ENCODE results near the gene SMYD5. TPM values are rescaled to one million over a fixed set of nuclear protein-coding genes. Genes with fewer than 3 reads are reported as not detected.

Gene SMYD5
- polyA plus RNA-seq, 3 donors, result 1.6 to 5.2 (median 1.7) TPM

- no peak for TF ChIP-seq CTCF (IDR thresholded peaks at IDR 0.05)
- H3K27me3 ChIP-seq (ENCODE audit: control insufficient read depth in 2 of 2, insufficient read depth in 2 of 2, low read length in 2 of 2), result peaks cover 6 to 16% of the 10 kb centered on the region in 2 donors
- H3K79me2 ChIP-seq (ENCODE audit: insufficient read depth, low read length), result no peaks in the 10 kb centered on the region
- no peak overlapping the region for H3K27ac ChIP-seq (ENCODE audit: low read depth in 1 of 2, low read length in 2 of 2)
- Mint-ChIP-seq H3K4me1 (peaks cover 5% of the 10 kb centered on the region), H3K27me3 (ENCODE audit: low read depth in 3 of 3) (peaks cover 16 to 22% (median 21%) of the 10 kb centered on the region in 3 donors), H3K36me3 (peaks cover 38 to 50% of the 10 kb centered on the region in 2 donors), H3K4me3 (no peak overlapping the region), H3K27ac (peak overlapping the region in 1 of 7 donors; percentile 12), H3K9me3 (peaks cover 0 to 7% (median 0%) of the 10 kb centered on the region in 7 donors)
- H4K20me1 ChIP-seq (ENCODE audit: insufficient read depth, low read length), result peaks cover 31% of the 10 kb centered on the region
- H3K36me3 ChIP-seq (replicated peaks in 1 of 2; ENCODE audit: control insufficient read depth in 1 of 2, insufficient read depth in 2 of 2, low read length in 2 of 2), result peaks cover 17 to 34% of the 10 kb centered on the region in 2 donors
- no peaks in the 10 kb centered on the region for H3K9me3 ChIP-seq (replicated peaks in 1 of 2; ENCODE audit: control insufficient read depth in 1 of 2, insufficient read depth in 1 of 2, low read length in 2 of 2)
- 97% methylated on average over 12 of the region's 14 CpGs for WGBS (ENCODE audit: insufficient coverage)
- no peak overlapping the region for H2AFZ ChIP-seq (ENCODE audit: insufficient read depth, low read depth, low read length, poor library complexity, severe bottlenecking)
- peaks cover 0 to 5% of the 10 kb centered on the region in 2 donors for H3K4me1 ChIP-seq (ENCODE audit: control insufficient read depth in 1 of 2, insufficient read depth in 2 of 2, low read length in 2 of 2)
- H3K4me2 ChIP-seq (replicated peaks; ENCODE audit: extremely low read depth, low read length, poor library complexity, severe bottlenecking), result no peak overlapping the region
- intact Hi-C loops (cut with micrococcal nuclease), result no loop called here
- no peak for DNase-seq
- H3K4me3 ChIP-seq (replicated peaks in 1 of 3; ENCODE audit: low read depth in 2 of 3, low read length in 3 of 3), result no peak overlapping the region
- H3K9ac ChIP-seq (ENCODE audit: insufficient read depth, low read length, poor library complexity, severe bottlenecking), result no peak overlapping the region
These were observed 54.4 kb downstream of the SMYD5 start for GRCh38 chr2:73268366-73268829.

GRCh38 chr2:73268830-73269685, 55.0 kb downstream of the SMYD5 start:
- WGBS (ENCODE audit: insufficient coverage), result 42% methylated on average over 108 of the region's 113 CpGs
- Mint-ChIP-seq H3K9me3 (peaks cover 0 to 7% (median 0%) of the 10 kb centered on the region in 7 donors), H3K4me3 (no peak overlapping the region), H3K4me1 (peaks cover 5% of the 10 kb centered on the region), H3K27me3 (ENCODE audit: low read depth in 3 of 3) (peaks cover 16 to 22% (median 21%) of the 10 kb centered on the region in 3 donors), H3K27ac (no peak overlapping the region), H3K36me3 (peaks cover 31 to 49% of the 10 kb centered on the region in 2 donors)
- intact Hi-C loops (cut with micrococcal nuclease), result no loop called here
- Histone ChIP-seq H3K9ac (ENCODE audit: insufficient read depth, low read length, poor library complexity, severe bottlenecking) (no peak overlapping the region), H3K4me1 (ENCODE audit: control insufficient read depth in 1 of 2, insufficient read depth in 2 of 2, low read length in 2 of 2) (peaks cover 0 to 5% of the 10 kb centered on the region in 2 donors), H3K27me3 (ENCODE audit: control insufficient read depth in 2 of 2, insufficient read depth in 2 of 2, low read length in 2 of 2) (peaks cover 6 to 16% of the 10 kb centered on the region in 2 donors), H3K4me2 (replicated peaks; ENCODE audit: extremely low read depth, low read length, poor library complexity, severe bottlenecking) (no peak overlapping the region), H3K27ac (ENCODE audit: low read depth in 1 of 2, low read length in 2 of 2) (no peak overlapping the region), H4K20me1 (ENCODE audit: insufficient read depth, low read length) (peaks cover 31% of the 10 kb centered on the region), H2AFZ (ENCODE audit: insufficient read depth, low read depth, low read length, poor library complexity, severe bottlenecking) (no peak overlapping the region), H3K9me3 (replicated peaks in 1 of 2; ENCODE audit: control insufficient read depth in 1 of 2, insufficient read depth in 1 of 2, low read length in 2 of 2) (no peaks in the 10 kb centered on the region), H3K36me3 (replicated peaks in 1 of 2; ENCODE audit: control insufficient read depth in 1 of 2, insufficient read depth in 2 of 2, low read length in 2 of 2) (peaks cover 10 to 27% of the 10 kb centered on the region in 2 donors), H3K4me3 (replicated peaks in 1 of 3; ENCODE audit: low read depth in 2 of 3, low read length in 3 of 3) (no peak overlapping the region), H3K79me2 (ENCODE audit: insufficient read depth, low read length) (no peaks in the 10 kb centered on the region)
- no peak for DNase-seq
- no peak for TF ChIP-seq CTCF (IDR thresholded peaks at IDR 0.05)
